HepG2 (cell line): ENCODE data around the gene SLC22A7. TPM values are rescaled to one million over a fixed set of nuclear protein-coding genes. Genes with fewer than 3 reads are reported as not detected.

Experiments used
- FOXK2 ChIP-seq: fragments of 450-650 bp; IDR thresholded peaks from 2 replicates; pipeline ENCODE4 v1.6.1; 2016
- FOXP1 ChIP-seq, 2 experiments: fragments of 450-650 bp in 1 of 2; IDR thresholded peaks; 2 replicates each; pipeline ENCODE4 v1.6.1; 2017 to 2018; ENCODE audit warnings: antibody characterized with exemption in 1 of 2
- FUBP1 ChIP-seq: sonication (generic); formaldehyde crosslinking; IDR thresholded peaks from 2 replicates; pipeline ENCODE4 v1.5.1; 2020; ENCODE audit warnings: missing genetic modification reagents, mild to moderate bottlenecking, borderline replicate concordance
- HMG20B ChIP-seq: conservative IDR thresholded peaks from 2 replicates; pipeline ENCODE4 v1.6.1; 2016; ENCODE audit warnings: missing genetic modification reagents, missing compliant biosample characterization
- KAT8 ChIP-seq: IDR thresholded peaks from 2 replicates; pipeline ENCODE4 v1.6.1; 2016; ENCODE audit warnings: missing genetic modification reagents, missing compliant biosample characterization
- MAFF ChIP-seq: IDR thresholded peaks from 2 replicates; pipeline ENCODE4 v1.6.1; 2011; ENCODE audit warnings: low read depth, low read length, improper control_type of control experiment
- MEIS2 ChIP-seq: sonication (generic); formaldehyde crosslinking; IDR thresholded peaks from 2 replicates; pipeline ENCODE4 v1.9.0; 2021; ENCODE audit warnings: mild to moderate bottlenecking, missing genetic modification reagents
- NFATC3 ChIP-seq: sonication (generic); formaldehyde crosslinking; IDR thresholded peaks from 2 replicates; pipeline ENCODE4 v1.5.1; 2020; ENCODE audit warnings: mild to moderate bottlenecking, missing genetic modification reagents
- NR3C1 ChIP-seq: sonication (generic); formaldehyde crosslinking; IDR thresholded peaks from 2 replicates; pipeline ENCODE4 v1.4.0; 2020; ENCODE audit warnings: missing genetic modification reagents
- PHF8 ChIP-seq: sonication (generic); formaldehyde crosslinking; IDR thresholded peaks from 2 replicates; pipeline ENCODE4 v1.5.0; 2020; ENCODE audit warnings: missing genetic modification reagents
- PLRG1 ChIP-seq: fragments of 450-650 bp; conservative IDR thresholded peaks from 2 replicates; pipeline ENCODE4 v1.6.1; 2016
- RORA ChIP-seq: sonication (generic); formaldehyde crosslinking; IDR thresholded peaks from 2 replicates; pipeline ENCODE4 v1.5.0; 2020; ENCODE audit warnings: mild to moderate bottlenecking, missing genetic modification reagents, moderate library complexity
- SKI ChIP-seq: fragments of 450-650 bp; IDR thresholded peaks from one replicate; pipeline ENCODE4 v1.6.1; 2018; ENCODE audit warnings: mild to moderate bottlenecking; ENCODE audit not compliant: partially characterized antibody
- SPEN ChIP-seq: sonication (generic); formaldehyde crosslinking; IDR thresholded peaks from 2 replicates; pipeline ENCODE4 v1.5.1; 2020; ENCODE audit warnings: low read depth, mild to moderate bottlenecking, missing genetic modification reagents
- TOPORS ChIP-seq: sonication (generic); formaldehyde crosslinking; IDR thresholded peaks from 2 replicates; pipeline ENCODE4 v1.8.0; 2023; ENCODE audit warnings: mild to moderate bottlenecking, missing genetic modification reagents
- ZC3H13 ChIP-seq: sonication (generic); formaldehyde crosslinking; IDR thresholded peaks from 2 replicates; pipeline ENCODE4 v1.8.1; 2023; ENCODE audit warnings: mild to moderate bottlenecking, missing genetic modification reagents, moderate library complexity
- ZNF264 ChIP-seq: sonication (generic); formaldehyde crosslinking; IDR thresholded peaks from 2 replicates; pipeline ENCODE4 v1.4.0; 2020; ENCODE audit warnings: missing genetic modification reagents
- ZNF772 ChIP-seq: sonication (generic); formaldehyde crosslinking; IDR thresholded peaks from 2 replicates; pipeline ENCODE4 v1.5.0; 2020; ENCODE audit warnings: mild to moderate bottlenecking, missing genetic modification reagents
- ZSCAN31 ChIP-seq: sonication (generic); formaldehyde crosslinking; IDR thresholded peaks from 2 replicates; pipeline ENCODE4 v1.5.0; 2020; ENCODE audit warnings: low read depth, mild to moderate bottlenecking, missing genetic modification reagents
- polyA plus RNA-seq, 8 experiments: library from polyadenylated mRNA; depleted of rRNA in 3 of 8; stranded (reverse) in 7 of 8; unstranded in 1 of 8; fragments of >200 nt; fragmentation: Illumina TruSeq in 4 of 8; extraction: Trizol in 4 of 8; gene quantifications; 2 replicates each; pipeline versions ENCODE4 v1.2.1 to v1.2.3, GENCODE V29; 2011 to 2016; ENCODE audit warnings: low read depth in 4 of 8, missing spikeins in 1 of 8, mixed read lengths in 1 of 8; ENCODE audit not compliant: insufficient read depth in 1 of 8
- total RNA-seq, 5 experiments: library from RNA; depleted of rRNA; stranded (reverse); fragments of >200 nt; fragmentation: Illumina TruSeq; extraction: Trizol; gene quantifications; 2 replicates each; pipeline ENCODE4 v1.2.3, GENCODE V29; 2016; ENCODE audit warnings: low read depth in 1 of 5
- TF ChIP-seq, protein P1 (sequence below): IDR thresholded peaks from 2 replicates; pipeline ENCODE4 v1.6.1; 2016; ENCODE audit warnings: missing compliant biosample characterization, missing genetic modification reagents, borderline replicate concordance
- TF ChIP-seq, protein P2 (sequence below): sonication (generic); formaldehyde crosslinking; IDR thresholded peaks from 2 replicates; pipeline ENCODE4 v1.4.0; 2020; ENCODE audit warnings: mild to moderate bottlenecking, missing genetic modification reagents
- TF ChIP-seq, protein P3 (sequence below): sonication (generic); formaldehyde crosslinking; IDR thresholded peaks from 2 replicates; pipeline ENCODE4 v1.5.0; 2020; ENCODE audit warnings: mild to moderate bottlenecking, missing genetic modification reagents, moderate library complexity

The SLC22A7 gene
- total and polyA plus RNA-seq, 2 of the 13 experiments (the other 11 are each of a cell fraction or from before 2014, with no cell fraction given): 5.3 to 22.6 TPM

- peak; percentile 32; the same call in 1 of the 2 replicates for TF ChIP-seq TOPORS
- no peak for TF ChIP-seq RORA
- no peak for TF ChIP-seq PLRG1
- TF ChIP-seq, protein P1, sequence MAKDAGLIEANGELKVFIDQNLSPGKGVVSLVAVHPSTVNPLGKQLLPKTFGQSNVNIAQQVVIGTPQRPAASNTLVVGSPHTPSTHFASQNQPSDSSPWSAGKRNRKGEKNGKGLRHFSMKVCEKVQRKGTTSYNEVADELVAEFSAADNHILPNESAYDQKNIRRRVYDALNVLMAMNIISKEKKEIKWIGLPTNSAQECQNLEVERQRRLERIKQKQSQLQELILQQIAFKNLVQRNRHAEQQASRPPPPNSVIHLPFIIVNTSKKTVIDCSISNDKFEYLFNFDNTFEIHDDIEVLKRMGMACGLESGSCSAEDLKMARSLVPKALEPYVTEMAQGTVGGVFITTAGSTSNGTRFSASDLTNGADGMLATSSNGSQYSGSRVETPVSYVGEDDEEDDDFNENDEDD (CRISPR knock-in tag): peak; percentile 35; the same call in 1 of the 2 replicates
- TF ChIP-seq KAT8: peak; percentile 80
- TF ChIP-seq FOXK2: peak; percentile 72; the same call in 1 of the 2 replicates
- TF ChIP-seq SPEN: peak; percentile 44; the same call in 1 of the 2 replicates
- 0 out of 2 replicates have a peak, but pooled peaks have one; percentile 32 for TF ChIP-seq HMG20B (CRISPR knock-in tag)
- peak; percentile 44; the same call in 1 of the 2 replicates for TF ChIP-seq FOXP1 (IDR thresholded peaks at IDR 0.05)
- TF ChIP-seq FOXP1 (CRISPR knock-in tag; IDR thresholded peaks at IDR 0.05): peak; percentile 71
- no peak; the same call in 1 of the 2 replicates for TF ChIP-seq ZNF772 (CRISPR knock-in tag)
- peak; percentile 51 for TF ChIP-seq PHF8 (CRISPR knock-in tag)
- TF ChIP-seq MAFF: no peak
- TF ChIP-seq SKI: peak; percentile 82
- TF ChIP-seq NR3C1 (CRISPR knock-in tag): no peak
- peak; percentile 85 for TF ChIP-seq ZNF264 (CRISPR knock-in tag)
- 0 out of 2 replicates have a peak, but pooled peaks have one; percentile 69 for TF ChIP-seq FUBP1 (CRISPR knock-in tag)
- TF ChIP-seq, protein P2, sequence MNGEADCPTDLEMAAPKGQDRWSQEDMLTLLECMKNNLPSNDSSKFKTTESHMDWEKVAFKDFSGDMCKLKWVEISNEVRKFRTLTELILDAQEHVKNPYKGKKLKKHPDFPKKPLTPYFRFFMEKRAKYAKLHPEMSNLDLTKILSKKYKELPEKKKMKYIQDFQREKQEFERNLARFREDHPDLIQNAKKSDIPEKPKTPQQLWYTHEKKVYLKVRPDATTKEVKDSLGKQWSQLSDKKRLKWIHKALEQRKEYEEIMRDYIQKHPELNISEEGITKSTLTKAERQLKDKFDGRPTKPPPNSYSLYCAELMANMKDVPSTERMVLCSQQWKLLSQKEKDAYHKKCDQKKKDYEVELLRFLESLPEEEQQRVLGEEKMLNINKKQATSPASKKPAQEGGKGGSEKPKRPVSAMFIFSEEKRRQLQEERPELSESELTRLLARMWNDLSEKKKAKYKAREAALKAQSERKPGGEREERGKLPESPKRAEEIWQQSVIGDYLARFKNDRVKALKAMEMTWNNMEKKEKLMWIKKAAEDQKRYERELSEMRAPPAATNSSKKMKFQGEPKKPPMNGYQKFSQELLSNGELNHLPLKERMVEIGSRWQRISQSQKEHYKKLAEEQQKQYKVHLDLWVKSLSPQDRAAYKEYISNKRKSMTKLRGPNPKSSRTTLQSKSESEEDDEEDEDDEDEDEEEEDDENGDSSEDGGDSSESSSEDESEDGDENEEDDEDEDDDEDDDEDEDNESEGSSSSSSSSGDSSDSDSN (CRISPR knock-in tag): peak; percentile 44; the same call in 1 of the 2 replicates
- TF ChIP-seq NFATC3 (CRISPR knock-in tag): no peak
- TF ChIP-seq, protein P3, sequence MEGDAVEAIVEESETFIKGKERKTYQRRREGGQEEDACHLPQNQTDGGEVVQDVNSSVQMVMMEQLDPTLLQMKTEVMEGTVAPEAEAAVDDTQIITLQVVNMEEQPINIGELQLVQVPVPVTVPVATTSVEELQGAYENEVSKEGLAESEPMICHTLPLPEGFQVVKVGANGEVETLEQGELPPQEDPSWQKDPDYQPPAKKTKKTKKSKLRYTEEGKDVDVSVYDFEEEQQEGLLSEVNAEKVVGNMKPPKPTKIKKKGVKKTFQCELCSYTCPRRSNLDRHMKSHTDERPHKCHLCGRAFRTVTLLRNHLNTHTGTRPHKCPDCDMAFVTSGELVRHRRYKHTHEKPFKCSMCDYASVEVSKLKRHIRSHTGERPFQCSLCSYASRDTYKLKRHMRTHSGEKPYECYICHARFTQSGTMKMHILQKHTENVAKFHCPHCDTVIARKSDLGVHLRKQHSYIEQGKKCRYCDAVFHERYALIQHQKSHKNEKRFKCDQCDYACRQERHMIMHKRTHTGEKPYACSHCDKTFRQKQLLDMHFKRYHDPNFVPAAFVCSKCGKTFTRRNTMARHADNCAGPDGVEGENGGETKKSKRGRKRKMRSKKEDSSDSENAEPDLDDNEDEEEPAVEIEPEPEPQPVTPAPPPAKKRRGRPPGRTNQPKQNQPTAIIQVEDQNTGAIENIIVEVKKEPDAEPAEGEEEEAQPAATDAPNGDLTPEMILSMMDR: peak; percentile 52
- TF ChIP-seq ZSCAN31 (CRISPR knock-in tag): peak; percentile 31; the same call in 1 of the 2 replicates
- TF ChIP-seq MEIS2 (CRISPR knock-in tag): peak; percentile 84
- TF ChIP-seq ZC3H13 (CRISPR knock-in tag): no peak
Observed at GRCh38 chr6:43290905-43291355, 7.1 kb upstream of the SLC22A7 start (continued).
